ENCODE results near the gene ZNF324B. TPM values are rescaled to one million over a fixed set of nuclear protein-coding genes. Genes with fewer than 3 reads are reported as not detected.

Gene ZNF324B
- total and polyA plus RNA-seq, 2 donors = 3.1 to 4.6 TPM

- WGBS = 6% methylated on average over 27 of the region's 27 CpGs
- H3K36me3 ChIP-seq (ENCODE audit: control insufficient read depth in 2 of 2, insufficient read depth in 2 of 2, low read length in 1 of 2) = peaks cover 25 to 36% of the 10 kb centered on the region in 2 donors
- no peaks in the 10 kb centered on the region for H3K9me3 ChIP-seq (ENCODE audit: control insufficient read depth in 2 of 2, insufficient read depth in 1 of 2, low read length in 1 of 2)
- H3K4me3 ChIP-seq (ENCODE audit: low read length in 2 of 2) = peak overlapping the region; percentile 63 to 64
- peak in 1 of 9 donors; percentile 13 for DNase-seq (ENCODE audit: low read depth in 6 of 9, low spot score in 9 of 9)
- peak overlapping the region; percentile 99 for H3K27ac ChIP-seq (ENCODE audit: low read depth in 1 of 2, low read length in 1 of 2)
- H3K4me1 ChIP-seq (ENCODE audit: control insufficient read depth in 2 of 2, insufficient read depth in 2 of 2, low read length in 2 of 2) = peaks cover 14 to 25% of the 10 kb centered on the region in 2 donors
- no peaks in the 10 kb centered on the region for H3K27me3 ChIP-seq (ENCODE audit: control insufficient read depth in 2 of 2, insufficient read depth in 1 of 2, low read length in 1 of 2)
Measured at GRCh38 chr19:58476498-58477015, 25.1 kb downstream of the ZNF324B start.

GRCh38 chr19:58477130-58477529, 25.7 kb downstream of the ZNF324B start:
- no peak for DNase-seq (ENCODE audit: low read depth in 6 of 9, low spot score in 9 of 9)
- Histone ChIP-seq H3K27me3 (ENCODE audit: control insufficient read depth in 2 of 2, insufficient read depth in 1 of 2, low read length in 1 of 2) (no peaks in the 10 kb centered on the region), H3K27ac (ENCODE audit: low read depth in 1 of 2, low read length in 1 of 2) (peak overlapping the region; percentile 99), H3K9me3 (ENCODE audit: control insufficient read depth in 2 of 2, insufficient read depth in 1 of 2, low read length in 1 of 2) (no peaks in the 10 kb centered on the region), H3K36me3 (ENCODE audit: control insufficient read depth in 2 of 2, insufficient read depth in 2 of 2, low read length in 1 of 2) (peaks cover 20 to 30% of the 10 kb centered on the region in 2 donors), H3K4me3 (ENCODE audit: low read length in 2 of 2) (peak overlapping the region in 1 of 2 donors; percentile 63), H3K4me1 (ENCODE audit: control insufficient read depth in 2 of 2, insufficient read depth in 2 of 2, low read length in 2 of 2) (peaks cover 14 to 29% of the 10 kb centered on the region in 2 donors)
- WGBS = 93% methylated on average over 15 of the region's 15 CpGs

- Histone ChIP-seq H3K36me3 (ENCODE audit: control insufficient read depth in 2 of 2, insufficient read depth in 2 of 2, low read length in 1 of 2) (peaks cover 13 to 23% of the 10 kb centered on the region in 2 donors), H3K27ac (ENCODE audit: low read depth in 1 of 2, low read length in 1 of 2) (no peak overlapping the region)
- 100% methylated on average over 1 of the region's 1 CpG for WGBS
Measured at GRCh38 chr19:58477871-58478270, 26.4 kb downstream of the ZNF324B start.

GRCh38 chr19:58479303-58479702, 27.9 kb downstream of the ZNF324B start:
- Histone ChIP-seq H3K27ac (ENCODE audit: low read depth in 1 of 2, low read length in 1 of 2) (no peak overlapping the region), H3K9me3 (ENCODE audit: control insufficient read depth in 2 of 2, insufficient read depth in 1 of 2, low read length in 1 of 2) (no peaks in the 10 kb centered on the region), H3K27me3 (ENCODE audit: control insufficient read depth in 2 of 2, insufficient read depth in 1 of 2, low read length in 1 of 2) (no peaks in the 10 kb centered on the region), H3K36me3 (ENCODE audit: control insufficient read depth in 2 of 2, insufficient read depth in 2 of 2, low read length in 1 of 2) (peaks cover 6 to 13% of the 10 kb centered on the region in 2 donors), H3K4me1 (ENCODE audit: control insufficient read depth in 2 of 2, insufficient read depth in 2 of 2, low read length in 2 of 2) (peaks cover 17 to 41% of the 10 kb centered on the region in 2 donors), H3K4me3 (ENCODE audit: low read length in 2 of 2) (no peak overlapping the region)
- 91% methylated on average over 7 of the region's 7 CpGs for WGBS
- DNase-seq (ENCODE audit: low read depth in 6 of 9, low spot score in 9 of 9) = no peak

More at GRCh38 chr19:58477871-58478270, 26.4 kb downstream of the ZNF324B start:
- no peak for DNase-seq (ENCODE audit: low read depth in 6 of 9, low spot score in 9 of 9)
- no peaks in the 10 kb centered on the region for H3K9me3 ChIP-seq (ENCODE audit: control insufficient read depth in 2 of 2, insufficient read depth in 1 of 2, low read length in 1 of 2)
- no peaks in the 10 kb centered on the region for H3K27me3 ChIP-seq (ENCODE audit: control insufficient read depth in 2 of 2, insufficient read depth in 1 of 2, low read length in 1 of 2)
- H3K4me1 ChIP-seq (ENCODE audit: control insufficient read depth in 2 of 2, insufficient read depth in 2 of 2, low read length in 2 of 2) = peaks cover 17 to 35% of the 10 kb centered on the region in 2 donors
- no peak overlapping the region for H3K4me3 ChIP-seq (ENCODE audit: low read length in 2 of 2)

GRCh38 chr19:58479736-58480480, 28.5 kb downstream of the ZNF324B start:
- no peak for DNase-seq (ENCODE audit: low read depth in 6 of 9, low spot score in 9 of 9)
- H3K4me1 ChIP-seq (ENCODE audit: control insufficient read depth in 2 of 2, insufficient read depth in 2 of 2, low read length in 2 of 2) = peaks cover 16 to 38% of the 10 kb centered on the region in 2 donors
- no peak overlapping the region for H3K27ac ChIP-seq (ENCODE audit: low read depth in 1 of 2, low read length in 1 of 2)
- H3K27me3 ChIP-seq (ENCODE audit: control insufficient read depth in 2 of 2, insufficient read depth in 1 of 2, low read length in 1 of 2) = no peaks in the 10 kb centered on the region
- 94% methylated on average over 28 of the region's 28 CpGs for WGBS
- H3K36me3 ChIP-seq (ENCODE audit: control insufficient read depth in 2 of 2, insufficient read depth in 2 of 2, low read length in 1 of 2) = peaks cover 6 to 13% of the 10 kb centered on the region in 2 donors
- no peaks in the 10 kb centered on the region for H3K9me3 ChIP-seq (ENCODE audit: control insufficient read depth in 2 of 2, insufficient read depth in 1 of 2, low read length in 1 of 2)
- H3K4me3 ChIP-seq (ENCODE audit: low read length in 2 of 2) = no peak overlapping the region

GRCh38 chr19:58480481-58480830, 29.0 kb downstream of the ZNF324B start:
- Histone ChIP-seq H3K27me3 (ENCODE audit: control insufficient read depth in 2 of 2, insufficient read depth in 1 of 2, low read length in 1 of 2) (no peaks in the 10 kb centered on the region), H3K27ac (ENCODE audit: low read depth in 1 of 2, low read length in 1 of 2) (no peak overlapping the region), H3K36me3 (ENCODE audit: control insufficient read depth in 2 of 2, insufficient read depth in 2 of 2, low read length in 1 of 2) (peaks cover 6 to 13% of the 10 kb centered on the region in 2 donors), H3K4me3 (ENCODE audit: low read length in 2 of 2) (no peak overlapping the region), H3K9me3 (ENCODE audit: control insufficient read depth in 2 of 2, insufficient read depth in 1 of 2, low read length in 1 of 2) (no peaks in the 10 kb centered on the region), H3K4me1 (ENCODE audit: control insufficient read depth in 2 of 2, insufficient read depth in 2 of 2, low read length in 2 of 2) (peaks cover 11 to 33% of the 10 kb centered on the region in 2 donors)
- 96% methylated on average over 20 of the region's 20 CpGs for WGBS
- no peak for DNase-seq (ENCODE audit: low read depth in 6 of 9, low spot score in 9 of 9)

GRCh38 chr19:58480831-58481230, 29.4 kb downstream of the ZNF324B start:
- no peak for DNase-seq (ENCODE audit: low read depth in 6 of 9, low spot score in 9 of 9)

GRCh38 chr19:58482372-58482771, 30.9 kb downstream of the ZNF324B start:
- Histone ChIP-seq H3K4me1 (ENCODE audit: control insufficient read depth in 2 of 2, insufficient read depth in 2 of 2, low read length in 2 of 2) (peaks cover 3 to 22% of the 10 kb centered on the region in 2 donors), H3K36me3 (ENCODE audit: control insufficient read depth in 2 of 2, insufficient read depth in 2 of 2, low read length in 1 of 2) (peaks cover 6 to 13% of the 10 kb centered on the region in 2 donors), H3K9me3 (ENCODE audit: control insufficient read depth in 2 of 2, insufficient read depth in 1 of 2, low read length in 1 of 2) (no peaks in the 10 kb centered on the region), H3K27me3 (ENCODE audit: control insufficient read depth in 2 of 2, insufficient read depth in 1 of 2, low read length in 1 of 2) (no peaks in the 10 kb centered on the region), H3K27ac (ENCODE audit: low read depth in 1 of 2, low read length in 1 of 2) (peak overlapping the region; percentile 78 to 84), H3K4me3 (ENCODE audit: low read length in 2 of 2) (no peak overlapping the region)
- DNase-seq (ENCODE audit: low read depth in 6 of 9, low spot score in 9 of 9) = peak in 5 of 9 donors; percentile 28 to 79 (median 63)
- 32% methylated on average over 7 of the region's 7 CpGs for WGBS

More at GRCh38 chr19:58480831-58481230, 29.4 kb downstream of the ZNF324B start:
- Histone ChIP-seq H3K36me3 (ENCODE audit: control insufficient read depth in 2 of 2, insufficient read depth in 2 of 2, low read length in 1 of 2) (peaks cover 6 to 13% of the 10 kb centered on the region in 2 donors), H3K4me3 (ENCODE audit: low read length in 2 of 2) (no peak overlapping the region), H3K27ac (ENCODE audit: low read depth in 1 of 2, low read length in 1 of 2) (no peak overlapping the region), H3K27me3 (ENCODE audit: control insufficient read depth in 2 of 2, insufficient read depth in 1 of 2, low read length in 1 of 2) (no peaks in the 10 kb centered on the region), H3K4me1 (ENCODE audit: control insufficient read depth in 2 of 2, insufficient read depth in 2 of 2, low read length in 2 of 2) (peaks cover 10 to 33% of the 10 kb centered on the region in 2 donors), H3K9me3 (ENCODE audit: control insufficient read depth in 2 of 2, insufficient read depth in 1 of 2, low read length in 1 of 2) (no peaks in the 10 kb centered on the region)
- 94% methylated on average over 2 of the region's 2 CpGs for WGBS

- H3K4me1 ChIP-seq (ENCODE audit: control insufficient read depth in 2 of 2, insufficient read depth in 2 of 2, low read length in 2 of 2) = peaks cover 3 to 22% of the 10 kb centered on the region in 2 donors
- peaks cover 6 to 13% of the 10 kb centered on the region in 2 donors for H3K36me3 ChIP-seq (ENCODE audit: control insufficient read depth in 2 of 2, insufficient read depth in 2 of 2, low read length in 1 of 2)
- no peaks in the 10 kb centered on the region for H3K27me3 ChIP-seq (ENCODE audit: control insufficient read depth in 2 of 2, insufficient read depth in 1 of 2, low read length in 1 of 2)
- H3K9me3 ChIP-seq (ENCODE audit: control insufficient read depth in 2 of 2, insufficient read depth in 1 of 2, low read length in 1 of 2) = no peaks in the 10 kb centered on the region
- no peak overlapping the region for H3K27ac ChIP-seq (ENCODE audit: low read depth in 1 of 2, low read length in 1 of 2)
- DNase-seq (ENCODE audit: low read depth in 6 of 9, low spot score in 9 of 9) = no peak
- 100% methylated on average over 2 of the region's 2 CpGs for WGBS
- no peak overlapping the region for H3K4me3 ChIP-seq (ENCODE audit: low read length in 2 of 2)
Measured at GRCh38 chr19:58483776-58484175, 32.4 kb downstream of the ZNF324B start.
